ENCODE results near the gene CORO1C.

CORO1C gene

DNA sequence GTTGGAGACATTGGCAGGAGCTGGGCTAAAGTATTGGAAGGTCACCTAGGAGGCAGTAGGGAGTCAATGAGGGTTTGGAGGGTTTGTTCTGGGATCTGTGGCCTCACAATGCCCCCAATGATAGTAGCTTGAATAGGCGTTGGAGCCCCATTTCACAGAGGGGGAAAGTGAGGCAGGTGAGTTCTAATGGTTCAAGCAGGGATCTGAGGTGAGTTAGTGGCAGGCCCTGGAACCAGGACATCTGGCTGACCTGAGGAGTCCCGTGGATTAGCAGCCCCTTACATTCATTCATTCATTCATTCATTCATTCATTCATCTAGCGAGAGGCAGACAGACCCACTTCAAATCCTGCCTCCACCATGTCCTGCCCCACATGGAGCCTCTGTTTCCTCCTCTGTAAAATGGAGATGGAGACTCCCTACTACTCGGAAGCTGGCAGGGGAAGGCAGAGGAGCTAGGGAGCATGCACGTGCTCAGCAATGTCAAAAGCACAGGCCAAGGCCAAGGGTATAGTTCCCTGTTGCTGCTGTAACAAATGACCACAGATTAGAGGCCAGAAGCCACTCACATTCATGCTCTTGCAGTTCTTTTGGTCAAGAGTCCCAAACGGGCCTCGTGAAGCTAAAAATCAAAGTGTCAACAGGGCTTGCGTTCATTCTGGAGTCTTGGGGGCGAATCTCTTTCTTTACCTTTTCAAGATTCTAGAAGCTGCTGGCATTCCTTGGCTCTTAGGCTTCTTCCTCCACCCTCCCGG lies 131.2 kb downstream of the CORO1C start:
- DNase-seq (ENCODE audit: low read depth): no peak

DNA sequence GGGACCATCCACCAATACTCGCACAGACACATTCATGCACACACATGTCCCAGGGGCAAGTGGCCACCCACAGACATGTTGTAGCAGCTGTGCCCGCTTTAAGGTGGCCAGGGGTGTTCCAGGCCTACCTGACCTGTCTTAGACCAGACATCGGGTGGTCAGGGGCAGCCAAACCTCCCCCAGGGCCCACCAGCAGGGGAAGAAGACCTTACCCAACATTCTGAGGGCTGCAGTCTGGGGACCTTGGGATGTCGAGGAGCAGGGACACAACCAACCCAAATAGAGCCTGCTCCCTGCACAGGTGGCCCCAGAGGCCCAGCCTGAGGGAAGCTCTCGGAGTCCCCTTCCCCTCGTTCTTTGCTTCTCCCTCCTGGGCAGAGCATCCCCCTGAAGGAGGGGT lies 131.8 kb downstream of the CORO1C start:
- no peak for DNase-seq (ENCODE audit: low read depth)

DNA sequence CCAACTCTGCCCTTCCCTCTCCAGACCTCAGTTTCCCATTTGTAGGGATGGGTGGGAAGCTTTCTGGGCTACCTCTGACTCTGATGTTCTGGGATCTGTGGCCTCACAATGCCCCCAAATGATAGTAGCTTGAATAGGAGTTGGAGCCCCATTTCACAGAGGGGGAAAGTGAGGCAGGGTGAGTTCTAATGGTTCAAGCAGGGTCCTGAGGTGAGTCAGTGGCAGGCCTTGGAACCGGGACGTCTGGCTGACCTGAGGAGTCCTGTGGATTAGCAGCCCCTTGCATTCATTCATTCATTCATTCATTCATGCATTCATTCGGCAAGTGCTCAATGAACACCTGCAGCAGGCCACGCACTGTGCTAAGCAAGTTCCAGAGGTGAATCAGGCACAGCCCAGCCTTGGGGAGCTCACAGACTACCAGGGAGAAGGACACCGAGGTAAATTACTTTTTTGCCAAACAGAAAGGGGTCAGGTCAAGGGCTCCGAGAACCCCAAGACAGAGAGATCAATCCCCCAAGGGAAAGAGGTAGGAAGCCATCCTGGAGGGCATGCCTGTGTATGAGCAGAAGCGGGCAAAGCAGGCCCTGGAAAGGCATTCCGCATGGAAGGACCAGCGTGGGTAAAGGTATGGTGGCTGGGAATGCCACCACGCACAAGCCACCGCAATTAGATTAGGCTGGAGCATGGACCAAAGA lies 132.6 kb downstream of the CORO1C start:
- no peak for DNase-seq (ENCODE audit: low read depth)

DNA sequence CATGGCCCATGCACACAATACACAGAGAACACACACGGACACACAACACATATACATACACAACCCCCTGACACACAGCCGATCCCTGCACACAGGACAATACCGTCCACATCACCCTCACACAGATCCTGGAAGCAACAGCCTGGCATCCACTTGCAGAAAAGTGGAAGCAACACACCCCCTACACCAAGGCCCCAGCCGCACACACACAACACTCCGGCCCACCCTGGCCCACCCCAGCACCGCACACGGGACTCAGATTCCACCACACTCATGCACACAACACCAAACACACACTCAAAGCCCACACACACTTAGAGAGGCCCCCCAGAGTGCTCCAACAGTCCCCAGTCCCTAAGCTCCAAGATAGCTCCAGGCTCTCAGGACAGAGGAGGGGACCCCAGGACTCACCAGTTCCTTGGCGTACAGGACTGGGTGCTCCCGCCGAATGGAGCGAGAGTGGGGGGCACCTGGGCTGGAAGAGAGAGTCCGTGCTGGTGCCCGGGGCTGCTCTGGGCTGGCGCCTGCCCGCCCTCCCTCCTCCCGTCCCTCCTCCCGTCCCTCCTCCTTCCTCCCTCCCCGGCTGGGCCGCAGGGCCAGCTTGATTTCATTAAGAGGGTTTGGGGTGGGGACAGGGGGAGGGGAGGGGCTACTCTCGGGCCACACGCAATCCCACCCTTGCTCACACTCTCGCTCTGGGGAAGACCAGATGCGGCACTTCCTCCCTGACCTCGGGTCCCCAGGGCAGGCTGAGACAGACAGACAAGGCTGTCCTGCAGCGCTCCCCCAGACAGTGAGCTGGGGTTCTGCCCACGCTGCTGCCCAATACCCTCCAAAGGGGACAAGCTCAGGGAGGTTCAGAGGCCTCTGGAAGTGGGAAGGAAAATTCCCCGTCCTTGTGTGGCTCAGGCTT lies 133.5 kb downstream of the CORO1C start, which contains the start of gene TMEM119:
Gene TMEM119, minus strand, starts transcription at position 526 of the 913 bp plus-strand sequence. CDS start 5,701 bp downstream, outside the sequence.
- DNase-seq (ENCODE audit: low read depth): peak; percentile 60

DNA sequence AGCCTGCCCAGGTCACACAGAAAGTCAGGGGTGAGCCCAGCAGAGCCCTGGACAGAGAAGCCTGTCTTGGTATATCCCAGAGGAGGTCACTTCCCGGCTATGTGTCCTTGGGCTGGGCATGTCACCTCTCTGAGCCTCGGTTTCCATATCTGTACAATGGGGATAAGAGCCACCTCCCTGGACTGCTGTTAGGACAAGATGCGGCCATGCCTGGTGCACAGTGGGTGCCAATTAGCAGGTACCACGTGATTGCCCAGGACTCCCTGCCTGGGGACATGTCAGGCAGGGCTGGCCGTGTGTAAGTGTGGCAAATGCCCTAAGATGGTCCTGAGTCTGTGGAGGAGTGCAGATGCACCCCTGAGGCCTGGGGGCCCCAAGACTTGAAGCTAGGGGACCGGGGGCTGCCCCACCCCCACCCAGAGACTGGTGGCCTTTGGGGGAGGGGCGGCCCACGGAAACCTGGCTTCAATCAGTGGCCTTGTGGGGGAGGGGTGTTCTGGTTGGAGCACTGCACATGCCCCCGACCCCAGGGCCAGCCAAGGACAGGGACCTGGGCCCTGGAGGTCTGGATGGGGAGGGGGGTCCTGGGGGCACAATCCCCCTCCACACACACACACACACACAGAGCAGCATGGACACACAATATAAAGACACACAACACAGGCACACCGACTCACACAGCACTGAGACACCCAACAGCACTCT lies 134.3 kb downstream of the CORO1C start:
- no peak for DNase-seq (ENCODE audit: low read depth)

DNA sequence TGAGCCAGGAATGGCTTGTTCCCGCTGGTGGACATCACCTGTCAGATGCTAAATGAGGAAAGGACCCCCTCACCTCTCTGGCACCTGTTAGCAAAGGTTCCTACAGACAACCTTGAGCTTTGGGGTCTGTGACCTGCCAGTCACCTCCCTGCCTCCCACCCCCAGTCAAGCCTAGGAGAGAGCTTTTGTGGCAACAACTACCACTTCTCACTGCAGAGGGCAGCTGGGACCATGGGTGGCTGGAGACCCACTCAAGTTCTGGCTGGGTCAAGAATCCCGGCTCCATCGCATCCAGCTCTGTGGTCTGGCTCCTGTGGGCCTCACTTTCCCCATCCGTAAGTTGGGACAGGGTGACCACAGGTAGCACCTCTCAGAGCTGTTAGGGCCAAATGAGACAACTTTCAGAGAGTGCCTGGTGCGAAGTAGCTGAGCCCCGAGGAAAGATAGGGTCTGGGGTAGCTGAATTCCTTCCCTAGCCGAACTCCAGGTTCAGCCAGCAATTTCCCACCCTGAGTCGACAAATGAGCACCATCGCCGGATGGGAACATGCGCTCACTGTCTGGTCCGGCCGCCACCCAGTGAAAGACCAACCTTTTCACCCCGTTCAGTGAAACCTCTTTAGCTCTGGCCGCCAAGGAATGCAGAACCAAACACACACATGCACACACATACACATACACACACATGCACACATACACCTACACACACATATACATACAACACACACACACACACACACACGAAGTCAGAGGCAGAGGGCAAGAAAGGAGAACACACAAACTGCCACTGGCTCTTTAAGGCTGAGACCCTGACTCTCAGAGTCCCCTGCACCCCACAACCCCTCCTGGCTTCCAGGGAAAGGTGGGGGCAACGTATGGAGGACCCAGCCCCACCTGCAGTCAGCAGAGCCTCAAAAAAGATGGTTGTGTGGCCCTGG lies 135.3 kb downstream of the CORO1C start:
- no peak for DNase-seq (ENCODE audit: low read depth)

All from GM04504 (cell line).